Activated T-helper 1 cell treated with anti-CD3 and anti-CD28 coated beads, Interleukin-12 subunit alpha, Interleukin-12 subunit beta, Interleukin-2, Interleukin-4 antibody, amounts not matched to agents 30 ng/mL and 10 ng/mL and 1 ng/mL, durations not matched to agents 14 hours and 24 hours and 36 hours (primary cell): ENCODE measurements around the gene FGFR3. TPM values are rescaled to one million over a fixed set of nuclear protein-coding genes. Genes with fewer than 3 reads are reported as not detected.
A peak's percentile ranks its signal among the peaks of the same experiment; 100 is the strongest.

Source experiments
- DNase-seq: peaks from one replicate; pipeline ENCODE4 v3.0.0; 2021; ENCODE audit warnings: low spot score
- H3K27ac Mint-ChIP-seq: one replicate; pipeline ENCODE4 v1.8.0; 2021; ENCODE audit warnings: mild to moderate bottlenecking, mixed read lengths
- H3K27me3 Mint-ChIP-seq: one replicate; pipeline ENCODE4 v1.8.0; 2022; ENCODE audit warnings: mild to moderate bottlenecking, moderate library complexity, mixed read lengths; ENCODE audit not compliant: insufficient read depth
- H3K36me3 Mint-ChIP-seq: one replicate; pipeline ENCODE4 v1.8.0; 2021; ENCODE audit warnings: low read depth, mixed read lengths
- H3K4me1 Mint-ChIP-seq: one replicate; pipeline ENCODE4 v1.8.0; 2021; ENCODE audit warnings: low read depth, mixed read lengths
- H3K4me3 Mint-ChIP-seq: one replicate; pipeline ENCODE4 v1.8.0; 2021; ENCODE audit warnings: mild to moderate bottlenecking, moderate library complexity, mixed read lengths
- H3K9me3 Mint-ChIP-seq: one replicate; pipeline ENCODE4 v1.8.0; 2021; ENCODE audit warnings: mixed read lengths
- intact Hi-C: fragments of 100-400 bp; cut with micrococcal nuclease; formaldehyde crosslinking; loops from one replicate; pipeline ENCODE4 v1.15.1; 2024
- total RNA-seq: library from RNA; stranded (reverse); gene quantifications from 2 replicates; pipeline ENCODE4 v1.2.3, GENCODE V29; 2022

The FGFR3 gene
- total RNA-seq, 1 donor from 2014 or later, result 0.29 TPM

GRCh38 chr4:1821679-1822567 lies 28.8 kb downstream of the FGFR3 start:
- DNase-seq, result no peak
- Mint-ChIP-seq H3K27ac (no peak overlapping the region), H3K36me3 (peaks cover 22% of the 10 kb centered on the region), H3K9me3 (no peaks in the 10 kb centered on the region), H3K4me1 (no peaks in the 10 kb centered on the region), H3K4me3 (no peak overlapping the region), H3K27me3 (no peaks in the 10 kb centered on the region)
- intact Hi-C loops, result no loop called here

- H3K36me3 Mint-ChIP-seq, result peaks cover 23% of the 10 kb centered on the region
- DNase-seq, result no peak
Observed at GRCh38 chr4:1822568-1823544, 29.8 kb downstream of the FGFR3 start.

GRCh38 chr4:1823545-1823932 lies 30.4 kb downstream of the FGFR3 start:
- H3K27me3 Mint-ChIP-seq, result no peaks in the 10 kb centered on the region
- no peaks in the 10 kb centered on the region for H3K4me1 Mint-ChIP-seq
- peaks cover 23% of the 10 kb centered on the region for H3K36me3 Mint-ChIP-seq
- no peak for DNase-seq
- no peaks in the 10 kb centered on the region for H3K9me3 Mint-ChIP-seq
- intact Hi-C loops, result no loop called here
- no peak overlapping the region for H3K4me3 Mint-ChIP-seq
- H3K27ac Mint-ChIP-seq, result no peak overlapping the region

More at GRCh38 chr4:1822568-1823544, 29.8 kb downstream of the FGFR3 start:
- H3K27me3 Mint-ChIP-seq, result no peaks in the 10 kb centered on the region
- no peak overlapping the region for H3K27ac Mint-ChIP-seq
- H3K9me3 Mint-ChIP-seq, result no peaks in the 10 kb centered on the region
- intact Hi-C loops, result no loop called here
- no peak overlapping the region for H3K4me3 Mint-ChIP-seq
- no peaks in the 10 kb centered on the region for H3K4me1 Mint-ChIP-seq

GRCh38 chr4:1824746-1825145 lies 31.7 kb downstream of the FGFR3 start:
- H3K9me3 Mint-ChIP-seq, result no peaks in the 10 kb centered on the region
- no peak overlapping the region for H3K27ac Mint-ChIP-seq
- intact Hi-C loops, result no loop called here
- no peak for DNase-seq
- H3K27me3 Mint-ChIP-seq, result no peaks in the 10 kb centered on the region
- H3K4me3 Mint-ChIP-seq, result no peak overlapping the region
- peaks cover 18% of the 10 kb centered on the region for H3K36me3 Mint-ChIP-seq
- no peaks in the 10 kb centered on the region for H3K4me1 Mint-ChIP-seq

DNA sequence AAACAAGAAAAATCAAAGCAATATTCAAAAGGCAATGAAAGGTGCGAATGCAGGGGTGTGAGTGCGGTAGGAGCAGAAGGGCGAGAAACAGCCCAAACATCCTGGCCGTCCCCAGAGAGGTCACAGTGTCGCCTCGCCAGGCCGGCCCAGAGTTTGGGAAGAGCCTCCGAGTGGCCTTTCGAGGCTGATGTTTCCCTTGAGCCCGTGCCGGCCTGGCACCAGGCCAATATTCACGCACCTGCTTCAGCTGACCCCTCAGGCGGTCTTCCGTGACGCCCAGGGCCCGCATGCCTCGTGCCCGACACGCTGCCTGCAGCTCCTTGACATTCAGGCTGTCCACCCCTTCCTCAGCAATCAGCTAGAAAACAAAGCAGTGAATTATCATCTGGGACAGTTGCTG lies 32.2 kb downstream of the FGFR3 start:
- peaks cover 21% of the 10 kb centered on the region for H3K36me3 Mint-ChIP-seq
- H3K27me3 Mint-ChIP-seq, result no peaks in the 10 kb centered on the region
- H3K27ac Mint-ChIP-seq, result no peak overlapping the region

GRCh38 chr4:1826531-1827350 lies 33.6 kb downstream of the FGFR3 start:
- H3K27me3 Mint-ChIP-seq, result no peaks in the 10 kb centered on the region

More for the DNA sequence above, 32.2 kb downstream of the FGFR3 start:
- Mint-ChIP-seq H3K4me1 (no peaks in the 10 kb centered on the region), H3K9me3 (no peaks in the 10 kb centered on the region), H3K4me3 (no peak overlapping the region)
- no peak for DNase-seq
- intact Hi-C loops, result no loop called here

DNA sequence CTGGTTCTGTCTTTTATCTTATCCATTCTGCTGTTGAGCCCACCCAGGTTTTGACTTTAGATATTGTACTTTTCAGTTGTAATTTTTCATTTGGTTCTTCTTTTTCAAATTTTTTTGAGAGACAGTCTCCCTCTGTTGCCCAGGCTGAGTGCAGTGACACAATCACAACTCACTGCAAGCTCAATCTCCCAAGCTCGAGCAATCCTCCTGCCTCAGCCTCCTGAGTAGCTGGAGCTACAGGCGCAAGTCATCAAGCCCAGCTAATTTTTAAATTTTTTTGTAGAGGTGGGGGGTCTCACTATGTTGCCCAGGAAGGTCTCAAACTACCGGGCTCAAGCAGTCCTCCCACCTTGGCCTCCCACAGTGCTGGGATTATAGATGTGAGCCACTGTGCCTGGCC lies 37.1 kb downstream of the FGFR3 start:
- H3K36me3 Mint-ChIP-seq, result peaks cover 30% of the 10 kb centered on the region
- peaks cover 15% of the 10 kb centered on the region for H3K4me1 Mint-ChIP-seq
- no peak for DNase-seq
- no peaks in the 10 kb centered on the region for H3K27me3 Mint-ChIP-seq
- no peak overlapping the region for H3K4me3 Mint-ChIP-seq
- H3K9me3 Mint-ChIP-seq, result no peaks in the 10 kb centered on the region
- H3K27ac Mint-ChIP-seq, result peak overlapping the region; percentile 3
- intact Hi-C loops, result no loop called here

More at GRCh38 chr4:1826531-1827350, 33.6 kb downstream of the FGFR3 start:
- intact Hi-C loops, result no loop called here
- no peak overlapping the region for H3K27ac Mint-ChIP-seq
- peaks cover 6% of the 10 kb centered on the region for H3K4me1 Mint-ChIP-seq
- H3K36me3 Mint-ChIP-seq, result peaks cover 29% of the 10 kb centered on the region
- no peaks in the 10 kb centered on the region for H3K9me3 Mint-ChIP-seq
- H3K4me3 Mint-ChIP-seq, result no peak overlapping the region
- DNase-seq, result no peak

DNA sequence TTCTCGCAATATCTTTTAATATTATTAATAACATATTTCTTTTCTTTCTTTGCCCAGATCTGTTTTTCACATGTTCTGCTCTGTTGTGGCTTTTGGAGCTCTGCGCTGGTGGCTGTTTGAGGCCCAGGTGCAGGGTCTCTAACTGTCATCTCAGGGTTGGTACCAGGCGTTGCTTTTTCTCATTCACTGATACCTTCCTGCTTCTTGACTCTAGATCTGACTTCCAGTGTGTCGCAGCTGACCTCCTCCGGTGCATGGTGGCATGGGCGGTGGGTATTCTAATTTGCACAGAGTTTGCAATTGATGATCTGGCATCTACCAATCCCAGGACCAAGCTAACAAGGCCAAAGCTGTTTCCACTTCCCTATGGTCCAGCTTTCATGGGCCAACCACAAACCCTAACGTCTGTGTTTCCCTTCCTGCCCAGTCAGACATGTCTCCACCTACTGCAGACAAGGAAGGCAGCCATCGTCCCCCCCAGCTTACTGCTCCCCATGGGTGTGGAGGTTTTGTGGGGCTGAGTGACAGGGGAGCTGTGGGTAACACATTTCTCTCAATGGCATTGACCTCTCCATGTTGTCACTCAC lies 37.6 kb downstream of the FGFR3 start:
- no peak for DNase-seq
- H3K4me3 Mint-ChIP-seq, result no peak overlapping the region
- peak overlapping the region; percentile 58 for H3K27ac Mint-ChIP-seq
- no peaks in the 10 kb centered on the region for H3K27me3 Mint-ChIP-seq
- H3K9me3 Mint-ChIP-seq, result no peaks in the 10 kb centered on the region
- peaks cover 33% of the 10 kb centered on the region for H3K36me3 Mint-ChIP-seq
- intact Hi-C loops, result no loop called here
- H3K4me1 Mint-ChIP-seq, result peaks cover 15% of the 10 kb centered on the region

- Mint-ChIP-seq H3K36me3 (peaks cover 35% of the 10 kb centered on the region), H3K4me3 (no peak overlapping the region), H3K27me3 (no peaks in the 10 kb centered on the region), H3K9me3 (no peaks in the 10 kb centered on the region), H3K4me1 (peaks cover 15% of the 10 kb centered on the region), H3K27ac (no peak overlapping the region)
- intact Hi-C loops, result no loop called here
- DNase-seq, result no peak
Observed at GRCh38 chr4:1831331-1831730, 38.2 kb downstream of the FGFR3 start.

- Mint-ChIP-seq H3K27me3 (no peaks in the 10 kb centered on the region), H3K4me1 (peaks cover 15% of the 10 kb centered on the region), H3K9me3 (no peaks in the 10 kb centered on the region), H3K4me3 (no peak overlapping the region), H3K27ac (no peak overlapping the region), H3K36me3 (peaks cover 31% of the 10 kb centered on the region)
- DNase-seq, result no peak
- intact Hi-C loops, result no loop called here
Observed at GRCh38 chr4:1832690-1833089, 39.6 kb downstream of the FGFR3 start.

GRCh38 chr4:1833307-1834046 lies 40.4 kb downstream of the FGFR3 start:
- peaks cover 31% of the 10 kb centered on the region for H3K36me3 Mint-ChIP-seq
- no peak for DNase-seq
- no peaks in the 10 kb centered on the region for H3K27me3 Mint-ChIP-seq
- no peak overlapping the region for H3K4me3 Mint-ChIP-seq
- intact Hi-C loops, result loop anchor here (2.0 kb wide), 1 partner anchor 21 kb away; no protein-coding TSS in a partner anchor
- H3K9me3 Mint-ChIP-seq, result no peaks in the 10 kb centered on the region
- H3K27ac Mint-ChIP-seq, result peak overlapping the region; percentile 75
- H3K4me1 Mint-ChIP-seq, result peaks cover 15% of the 10 kb centered on the region
